GM18526 (cell line): Measurements from ENCODE around the gene ITGBL1.

ENCODE experiments used
- POLR2A ChIP-seq: IDR thresholded peaks from 3 replicates; pipeline ENCODE4 v1.6.1; 2011; ENCODE audit not compliant: insufficient read length; ENCODE audit errors: extremely low read depth

ITGBL1 gene, protein sequence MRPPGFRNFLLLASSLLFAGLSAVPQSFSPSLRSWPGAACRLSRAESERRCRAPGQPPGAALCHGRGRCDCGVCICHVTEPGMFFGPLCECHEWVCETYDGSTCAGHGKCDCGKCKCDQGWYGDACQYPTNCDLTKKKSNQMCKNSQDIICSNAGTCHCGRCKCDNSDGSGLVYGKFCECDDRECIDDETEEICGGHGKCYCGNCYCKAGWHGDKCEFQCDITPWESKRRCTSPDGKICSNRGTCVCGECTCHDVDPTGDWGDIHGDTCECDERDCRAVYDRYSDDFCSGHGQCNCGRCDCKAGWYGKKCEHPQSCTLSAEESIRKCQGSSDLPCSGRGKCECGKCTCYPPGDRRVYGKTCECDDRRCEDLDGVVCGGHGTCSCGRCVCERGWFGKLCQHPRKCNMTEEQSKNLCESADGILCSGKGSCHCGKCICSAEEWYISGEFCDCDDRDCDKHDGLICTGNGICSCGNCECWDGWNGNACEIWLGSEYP

DNA sequence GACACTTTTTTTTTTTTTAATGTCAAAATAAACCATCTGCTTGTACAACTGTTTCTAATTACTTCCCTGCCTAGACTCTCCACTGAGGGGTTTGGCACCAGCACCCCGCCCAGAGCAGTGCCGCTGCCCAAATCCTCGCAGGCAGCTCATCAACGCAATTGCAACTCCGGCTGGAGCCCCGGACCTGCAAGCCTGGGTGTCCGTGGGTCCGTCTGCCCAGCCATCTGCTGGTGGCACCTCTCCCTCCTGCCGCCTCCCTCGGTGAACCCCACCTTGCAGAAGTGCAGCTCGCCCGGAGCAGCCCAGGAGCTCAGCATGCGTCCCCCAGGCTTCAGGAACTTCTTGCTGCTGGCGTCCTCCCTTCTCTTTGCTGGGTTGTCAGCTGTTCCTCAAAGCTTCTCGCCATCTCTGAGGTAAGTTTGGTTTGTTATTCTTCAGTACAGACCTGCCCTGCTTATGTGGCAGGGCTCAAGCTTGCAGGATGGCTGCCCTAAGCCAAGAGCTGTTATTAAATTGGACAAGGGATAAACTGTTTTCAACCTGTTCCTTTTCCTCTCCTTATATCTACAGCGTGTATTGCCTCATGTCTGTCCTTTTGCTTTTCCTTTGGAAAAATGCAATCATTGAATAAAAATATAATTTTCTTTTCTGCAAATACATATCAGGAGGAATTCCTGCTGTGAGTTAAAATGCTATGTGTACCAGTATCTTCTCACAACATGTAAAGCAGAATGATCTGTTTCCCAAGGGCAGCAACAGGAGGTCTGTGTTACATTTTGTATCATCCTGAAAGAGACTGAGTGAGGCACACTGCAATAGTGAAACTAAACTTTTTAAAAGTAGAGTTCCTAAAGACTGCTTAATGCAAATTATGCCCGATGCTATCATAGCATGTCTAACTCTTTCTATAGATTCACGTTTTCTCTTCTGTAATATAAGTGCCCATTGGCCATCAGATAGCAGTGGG is at the start of gene ITGBL1:
ITGBL1 (plus strand) TSS at position 157 of the 967 bp plus-strand sequence; CDS start at position 316, 159 bp downstream.
- TF ChIP-seq POLR2A, result no peak

DNA sequence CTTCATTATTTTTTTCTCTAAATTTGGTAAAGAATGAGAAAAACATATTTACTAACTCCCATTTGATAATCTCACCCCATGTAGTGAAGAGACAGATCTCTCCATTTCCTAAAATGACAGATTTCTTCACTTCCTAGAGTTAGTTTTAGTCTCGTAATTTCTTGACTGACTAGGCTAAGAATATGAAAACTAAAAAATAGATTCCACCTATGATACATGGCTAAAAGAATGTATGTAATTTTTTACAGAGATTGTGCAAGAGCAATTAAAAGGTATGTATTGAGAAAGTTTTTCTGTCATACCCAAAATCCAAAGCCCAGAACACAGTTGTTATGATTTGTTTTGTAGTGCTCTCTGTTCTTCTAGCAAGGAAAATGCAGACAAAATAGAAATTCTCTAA is 45.7 kb upstream of the ITGBL1 start:
- no peak for TF ChIP-seq POLR2A

GRCh38 chr13:101408154-101408553 is 44.3 kb upstream of the ITGBL1 start:
- no peak for TF ChIP-seq POLR2A

DNA sequence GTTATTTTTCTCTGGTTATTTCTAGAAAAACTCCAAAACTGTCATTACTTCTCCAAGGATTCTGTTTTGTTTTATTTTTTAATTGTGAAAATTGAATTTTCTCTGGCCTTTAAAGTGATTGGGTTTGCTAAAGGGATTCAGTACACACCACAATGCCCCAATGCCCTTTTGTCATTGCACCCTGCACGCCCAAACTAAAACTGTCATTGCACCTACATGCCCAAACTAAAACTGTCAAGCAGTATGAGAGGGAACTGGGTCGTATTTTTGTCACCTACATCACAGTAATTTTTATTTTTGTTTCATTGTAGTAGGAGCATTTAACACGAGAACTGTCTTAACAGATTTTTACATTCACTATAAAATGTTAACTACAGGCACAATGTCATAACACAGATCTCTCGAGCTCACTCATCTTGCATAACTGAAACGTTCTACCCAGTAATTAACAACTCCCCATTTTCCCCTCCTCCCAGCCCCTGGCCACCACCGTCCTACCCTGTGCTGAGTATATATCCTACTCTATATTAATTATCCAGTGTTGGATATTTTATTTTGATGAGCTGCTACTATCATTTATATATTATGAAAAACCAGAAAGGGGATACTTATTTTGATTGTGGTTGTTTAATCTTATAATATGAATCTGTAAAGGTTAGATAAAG is 43.4 kb upstream of the ITGBL1 start:
- no peak for TF ChIP-seq POLR2A

DNA sequence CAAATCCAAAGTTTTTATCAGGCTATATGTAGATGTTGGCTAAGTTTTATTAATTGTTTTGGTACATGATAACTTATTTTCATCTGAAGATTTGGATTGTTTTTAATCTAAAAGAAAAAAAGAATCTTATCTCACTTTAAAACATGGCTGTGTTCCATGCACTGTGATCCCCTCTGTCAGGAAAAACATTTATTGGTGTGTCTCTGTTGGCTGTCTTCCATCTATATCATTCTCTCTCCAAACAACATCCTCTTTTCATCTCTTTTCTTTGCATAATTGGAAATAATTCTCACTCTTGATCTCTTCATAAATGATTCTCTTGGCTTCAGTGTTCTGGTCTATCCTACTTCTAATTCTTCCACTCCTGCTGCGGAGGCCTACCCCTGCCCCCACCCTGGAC is 40.4 kb upstream of the ITGBL1 start:
- TF ChIP-seq POLR2A, result no peak

GRCh38 chr13:101415358-101416174 is 36.9 kb upstream of the ITGBL1 start:
- TF ChIP-seq POLR2A, result no peak

DNA sequence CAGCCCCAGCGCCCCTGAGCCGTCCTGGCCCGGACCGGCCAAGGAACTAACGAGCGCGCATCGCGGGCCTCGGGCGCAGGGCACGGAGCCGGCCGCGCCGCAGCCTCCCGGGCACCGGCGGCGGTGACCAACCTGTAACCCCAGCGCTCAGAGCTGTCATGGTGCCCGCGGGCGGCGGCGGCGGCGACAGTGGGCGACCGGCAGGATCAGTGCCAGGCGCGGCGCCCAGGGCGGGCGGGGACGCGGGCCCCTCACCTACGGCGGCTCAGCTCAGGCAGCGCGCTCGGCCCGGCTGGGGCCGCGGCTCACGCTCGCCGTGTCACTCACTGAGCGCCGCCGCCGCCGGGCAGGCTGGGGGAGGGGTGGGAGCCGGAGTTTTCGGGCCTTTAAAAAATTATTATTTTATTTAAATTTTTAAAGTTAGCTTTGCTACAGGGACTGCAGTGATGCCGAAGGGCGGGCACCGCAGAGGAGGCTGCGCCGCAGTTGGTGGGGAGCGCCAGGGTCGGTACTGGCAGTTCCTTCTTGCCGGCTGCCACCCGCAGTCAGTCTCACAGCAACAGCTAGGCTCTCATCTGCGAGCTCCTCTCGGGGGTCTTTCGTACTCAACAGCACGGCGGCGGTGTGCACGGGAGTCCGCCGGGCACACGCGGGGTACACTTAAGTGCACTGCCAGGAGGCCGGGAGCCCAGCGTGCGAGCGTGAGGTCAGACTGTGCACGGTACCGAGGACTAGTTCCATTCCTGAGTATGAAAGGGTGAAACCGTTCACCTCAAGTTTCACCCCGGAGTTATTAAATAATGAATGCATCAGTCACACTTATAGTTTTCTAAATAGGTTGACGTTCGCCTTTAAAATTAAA is 36.1 kb upstream of the ITGBL1 start, which contains the start of gene NALCN:
NALCN (minus strand) TSS at position 328 of the 862 bp plus-strand sequence. CDS start 17,382 bp downstream, outside the sequence.
- TF ChIP-seq POLR2A, result no peak

DNA sequence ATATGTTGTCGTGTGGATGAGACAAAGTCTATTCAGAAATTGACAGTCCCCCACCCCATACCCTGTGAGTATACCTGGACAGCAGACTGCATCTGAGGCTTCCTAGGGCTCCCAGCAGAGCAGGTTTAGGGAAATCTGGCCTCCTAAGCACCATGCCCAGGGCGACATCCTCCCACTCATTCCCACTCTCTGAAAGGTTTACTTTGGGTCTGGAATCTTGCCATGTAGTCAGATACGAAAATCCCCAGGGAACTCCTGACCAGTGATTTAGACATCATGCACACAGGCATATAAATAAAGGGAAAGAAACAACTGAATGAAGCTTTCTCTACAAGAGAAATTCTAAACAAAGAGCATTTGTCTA is 35.5 kb upstream of the ITGBL1 start:
- no peak for TF ChIP-seq POLR2A

DNA sequence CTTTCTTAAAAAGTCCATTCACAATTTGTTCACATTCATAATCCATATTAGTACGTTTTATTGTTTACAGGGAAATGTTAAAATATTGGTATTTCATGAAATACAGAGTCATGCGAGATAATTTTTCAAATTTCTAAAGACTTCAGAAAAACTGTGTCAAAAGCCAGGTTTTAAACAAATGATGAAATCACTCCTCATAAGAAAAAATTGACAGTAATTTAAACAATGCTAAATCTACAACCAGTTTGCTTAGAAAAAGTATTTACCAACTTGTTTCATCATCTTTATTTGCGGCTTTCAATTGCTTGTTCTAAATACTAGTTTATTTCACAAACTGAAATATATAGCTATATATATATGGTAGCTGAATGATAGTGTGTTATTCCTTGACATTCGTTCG is 35.0 kb upstream of the ITGBL1 start:
- TF ChIP-seq POLR2A, result no peak

- TF ChIP-seq POLR2A, result no peak
Observed at GRCh38 chr13:101423872-101424271, 28.6 kb upstream of the ITGBL1 start.

DNA sequence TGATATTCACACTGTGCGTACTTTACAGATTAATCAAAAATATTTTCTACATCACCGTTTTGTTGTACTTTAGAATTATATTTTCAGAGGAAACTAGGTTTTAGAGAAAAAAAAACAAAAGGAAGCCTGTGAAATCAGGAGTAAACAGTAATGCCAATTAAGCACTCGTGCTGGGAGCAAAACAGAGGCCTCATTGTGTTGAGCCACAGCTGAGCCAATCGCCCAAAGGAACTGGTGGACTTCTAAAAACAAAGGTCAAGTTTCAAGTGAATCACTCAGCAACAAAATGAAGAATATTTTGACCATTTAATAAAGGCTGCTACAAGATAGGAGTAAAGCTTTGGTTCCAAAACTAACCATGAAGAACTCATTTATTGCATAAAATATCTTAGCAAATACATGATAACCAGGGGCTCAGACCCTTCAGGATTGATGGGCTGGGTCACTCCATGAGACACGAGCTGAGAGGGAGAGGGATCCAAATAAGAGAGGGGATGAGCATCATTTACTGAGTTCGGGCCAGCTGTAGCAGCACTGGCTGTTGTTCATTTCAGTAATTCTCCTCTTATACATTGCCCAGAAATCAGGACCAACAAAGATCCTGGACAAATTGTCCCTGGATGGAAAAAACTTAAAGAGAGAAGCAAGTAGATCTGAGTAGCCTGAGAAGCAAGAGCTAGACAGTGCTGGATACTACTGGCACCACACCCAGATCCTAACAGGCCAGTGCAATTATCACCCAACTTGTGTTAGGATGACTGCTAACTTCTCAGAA is 27.9 kb upstream of the ITGBL1 start:
- TF ChIP-seq POLR2A, result no peak

GRCh38 chr13:101425156-101425471 is 27.4 kb upstream of the ITGBL1 start:
- TF ChIP-seq POLR2A, result no peak

- no peak for TF ChIP-seq POLR2A
Observed at GRCh38 chr13:101425623-101426022, 26.9 kb upstream of the ITGBL1 start.
